ENCODE data around the gene MATN1.

The MATN1 gene

DNA sequence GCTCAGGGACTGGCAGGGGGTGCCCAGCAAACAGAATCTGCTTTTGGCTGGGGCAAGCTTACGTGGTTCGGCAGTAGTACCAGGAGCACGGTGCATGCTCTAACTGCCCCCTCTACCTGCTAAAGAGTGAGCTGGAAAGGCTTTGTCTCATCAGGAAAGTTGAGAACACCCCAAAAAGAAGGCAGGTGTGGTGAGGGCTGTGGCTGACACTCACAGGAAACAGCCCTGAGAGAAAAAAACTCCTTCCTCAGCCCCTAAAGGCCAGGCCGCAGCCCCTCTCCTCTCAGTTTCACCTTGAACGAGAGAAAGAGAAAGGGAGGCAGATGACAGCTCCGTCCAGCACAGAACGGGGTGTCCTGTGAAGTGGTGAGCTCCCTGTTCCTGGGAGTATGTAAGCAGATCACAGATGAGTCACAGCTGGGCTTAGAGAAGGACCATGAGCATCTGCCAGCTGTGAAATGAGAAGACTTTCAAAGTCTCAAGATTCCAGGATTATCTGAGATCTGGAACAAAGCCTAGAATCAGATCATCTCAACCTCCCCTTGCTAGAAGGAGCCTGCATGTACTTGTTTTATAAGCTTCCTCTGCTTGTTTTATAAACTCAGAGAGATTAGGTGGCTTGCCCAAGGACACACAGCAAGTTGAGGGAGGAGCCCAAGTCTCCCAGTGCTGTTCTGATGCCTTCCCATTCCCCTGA lies 20.8 kb upstream of the MATN1 start:
- DNase-seq, result no peak

DNA sequence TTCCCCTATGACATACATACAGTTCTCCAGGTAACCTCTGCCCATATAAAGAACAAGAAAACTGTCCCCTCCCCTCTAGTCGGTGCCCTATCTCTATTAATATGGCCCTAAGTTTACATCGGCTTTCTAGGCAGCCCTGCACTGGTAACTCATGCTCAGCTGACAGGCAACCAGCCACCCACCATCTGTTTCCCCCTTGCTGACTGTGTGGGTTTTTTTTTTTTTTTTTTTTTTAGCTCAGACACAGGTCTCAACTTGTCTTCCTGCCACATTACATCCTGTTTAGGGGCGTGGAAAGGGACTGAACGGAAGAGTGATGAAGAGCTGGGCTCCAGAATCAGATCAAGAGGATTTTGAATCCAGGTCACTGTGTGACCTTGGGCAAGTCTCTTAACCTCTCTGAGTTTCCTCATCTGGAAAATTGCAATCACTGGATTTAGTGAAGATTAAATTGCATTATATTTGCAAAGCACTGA lies 20.2 kb upstream of the MATN1 start:
- no peak for DNase-seq

- no peak for DNase-seq
These were observed 19.7 kb upstream of the MATN1 start for GRCh38 chr1:30742963-30743559.

DNA sequence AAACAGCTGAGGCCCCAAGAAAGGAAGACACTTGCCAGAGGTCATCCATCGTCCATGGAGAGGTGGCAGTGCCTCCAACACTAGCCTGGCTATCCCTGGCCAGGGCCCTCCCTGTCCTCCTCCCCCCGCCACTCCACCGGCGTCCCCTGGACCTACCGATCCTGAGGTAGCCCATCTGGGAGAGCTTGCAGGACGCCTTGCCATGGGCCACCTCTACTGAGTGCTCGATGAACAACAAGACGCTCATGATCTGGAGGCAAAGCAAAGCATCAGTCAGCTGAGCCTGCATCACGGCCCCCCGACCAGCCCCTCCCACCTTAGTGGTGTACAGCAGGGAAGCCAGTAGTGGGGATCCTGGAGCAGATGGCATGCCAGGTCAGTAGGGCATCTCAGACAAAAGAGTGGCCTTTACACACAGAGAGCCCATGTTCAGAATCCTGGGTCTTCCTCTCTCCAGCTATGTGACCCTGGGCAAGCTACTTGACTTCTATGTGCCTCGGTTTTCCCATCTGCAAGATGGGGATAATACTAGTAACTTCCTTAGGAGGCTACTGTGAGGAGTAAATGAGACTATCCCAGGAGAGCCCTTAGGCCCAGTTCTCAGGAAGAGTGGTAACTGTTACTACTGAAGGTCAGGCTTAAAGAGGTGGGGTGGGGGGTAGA lies 19.0 kb upstream of the MATN1 start:
- DNase-seq, result no peak

DNA sequence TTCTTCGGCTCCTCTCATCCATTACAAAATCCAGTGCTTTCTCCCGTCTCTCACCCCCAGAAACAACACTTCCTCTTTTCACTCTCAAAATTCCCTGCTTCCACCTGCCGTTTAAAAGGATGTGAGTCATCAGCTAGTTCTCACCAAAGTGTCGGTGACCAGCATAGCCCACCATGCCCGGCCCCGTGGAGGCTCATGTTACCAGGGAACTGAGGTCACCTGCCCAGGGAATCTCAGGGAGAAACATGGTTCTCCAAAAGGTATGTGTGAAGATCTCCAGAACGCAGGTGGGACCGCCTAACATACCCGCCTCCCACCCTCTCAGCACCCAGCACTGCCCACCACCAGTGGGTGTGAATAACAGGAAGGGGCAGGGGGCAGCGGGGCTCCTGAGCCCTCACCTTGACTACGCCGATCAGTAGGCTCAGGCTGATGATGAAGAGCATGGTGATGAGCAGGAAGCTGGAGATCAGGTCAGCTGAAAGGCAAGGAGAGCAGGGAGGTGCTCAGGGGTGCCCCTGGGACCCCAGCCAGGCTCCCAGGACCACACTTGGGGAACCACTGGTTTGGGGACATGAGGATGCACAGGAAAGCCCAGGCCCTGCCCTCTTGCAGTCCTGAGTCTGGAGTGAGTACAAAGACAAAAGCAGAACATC lies 18.0 kb upstream of the MATN1 start:
- DNase-seq, result no peak

GRCh38 chr1:30740251-30741238 lies 17.2 kb upstream of the MATN1 start:
- no peak for DNase-seq

- DNase-seq, result no peak
These were observed 16.2 kb upstream of the MATN1 start for GRCh38 chr1:30739601-30740000.

GRCh38 chr1:30738715-30739559 lies 15.6 kb upstream of the MATN1 start:
- no peak for DNase-seq

GRCh38 chr1:30738040-30738714 lies 14.8 kb upstream of the MATN1 start:
- no peak for DNase-seq

GRCh38 chr1:30737357-30738039 lies 14.1 kb upstream of the MATN1 start:
- no peak for DNase-seq

GRCh38 chr1:30735668-30736498 lies 12.5 kb upstream of the MATN1 start:
- DNase-seq, result no peak

- no peak for DNase-seq
These were observed 11.7 kb upstream of the MATN1 start for GRCh38 chr1:30735124-30735523.

DNA sequence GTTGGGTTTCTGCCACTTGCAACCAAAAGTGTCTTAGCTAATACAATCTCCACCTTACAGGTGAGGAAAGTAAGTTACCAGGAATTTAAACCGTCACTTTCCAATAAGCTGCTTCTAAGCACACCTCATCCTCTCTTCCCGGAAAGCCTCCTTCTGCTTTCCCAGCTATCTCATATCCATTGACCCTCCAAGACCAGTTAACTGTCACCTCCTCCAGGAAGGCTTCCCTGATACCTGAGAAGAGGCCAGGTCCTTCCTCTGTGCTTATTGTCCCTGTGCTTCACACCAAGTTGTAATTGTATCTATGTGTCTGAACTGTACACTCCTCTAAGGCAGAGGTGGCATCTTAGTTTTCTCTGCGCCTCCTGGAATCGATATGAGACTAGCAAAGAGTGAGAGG lies 11.2 kb upstream of the MATN1 start:
- DNase-seq, result no peak

GRCh38 chr1:30734106-30734505 lies 10.7 kb upstream of the MATN1 start:
- no peak for DNase-seq

DNA sequence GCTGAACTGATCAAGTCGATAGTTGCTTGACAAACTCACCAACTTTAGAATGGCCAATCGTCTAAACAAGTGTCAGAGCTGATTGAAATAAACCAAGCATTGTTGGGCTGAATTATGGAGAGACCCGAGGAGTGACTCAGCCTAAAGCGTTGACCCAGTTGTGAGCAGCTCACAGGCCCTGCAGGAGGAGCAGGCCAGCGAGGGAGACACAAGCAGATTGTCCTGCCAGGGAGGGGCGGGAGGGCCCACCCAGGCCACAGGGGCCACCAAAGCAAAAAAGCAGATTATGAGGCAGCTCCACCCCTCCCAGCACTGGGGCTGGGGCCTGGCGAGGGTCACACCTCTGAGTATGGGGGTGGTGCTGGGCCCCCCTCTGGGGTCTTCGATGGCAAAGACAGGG lies 10.1 kb upstream of the MATN1 start:
- DNase-seq, result no peak

DNA sequence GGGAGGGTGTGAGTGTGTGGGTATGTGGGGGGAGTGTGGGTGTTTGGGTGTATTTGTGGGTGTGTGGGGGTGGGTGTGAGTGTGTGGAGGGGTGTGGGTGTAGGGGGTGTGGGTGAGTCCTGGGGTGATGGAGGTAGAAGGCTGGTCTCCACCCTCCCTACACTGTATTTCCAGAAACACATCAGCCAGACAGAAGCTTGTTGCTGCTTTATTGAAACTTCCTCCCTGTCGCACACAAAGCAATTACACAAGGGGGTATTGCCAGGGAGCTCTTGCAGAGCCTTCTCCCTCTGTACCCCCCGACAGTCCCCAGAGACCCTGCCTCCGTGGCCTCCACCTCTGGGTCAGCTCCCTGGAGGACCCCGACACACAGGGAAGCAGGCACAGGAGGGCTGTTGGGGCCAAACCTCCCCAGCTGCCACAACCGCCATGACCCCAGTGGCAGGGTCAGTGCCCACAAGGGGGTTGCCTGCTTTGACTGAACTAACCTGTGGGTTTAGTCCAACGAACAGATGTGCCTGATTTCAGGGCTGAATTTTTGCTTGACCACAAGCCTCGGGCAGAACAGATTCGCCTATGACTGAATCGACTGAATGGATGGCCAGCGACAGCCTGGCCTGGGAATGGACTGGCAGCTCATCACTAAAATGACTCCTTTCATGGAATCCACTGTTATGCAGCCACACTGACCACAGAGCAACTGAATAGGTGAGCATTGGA lies 9.1 kb upstream of the MATN1 start:
- DNase-seq, result no peak

DNA sequence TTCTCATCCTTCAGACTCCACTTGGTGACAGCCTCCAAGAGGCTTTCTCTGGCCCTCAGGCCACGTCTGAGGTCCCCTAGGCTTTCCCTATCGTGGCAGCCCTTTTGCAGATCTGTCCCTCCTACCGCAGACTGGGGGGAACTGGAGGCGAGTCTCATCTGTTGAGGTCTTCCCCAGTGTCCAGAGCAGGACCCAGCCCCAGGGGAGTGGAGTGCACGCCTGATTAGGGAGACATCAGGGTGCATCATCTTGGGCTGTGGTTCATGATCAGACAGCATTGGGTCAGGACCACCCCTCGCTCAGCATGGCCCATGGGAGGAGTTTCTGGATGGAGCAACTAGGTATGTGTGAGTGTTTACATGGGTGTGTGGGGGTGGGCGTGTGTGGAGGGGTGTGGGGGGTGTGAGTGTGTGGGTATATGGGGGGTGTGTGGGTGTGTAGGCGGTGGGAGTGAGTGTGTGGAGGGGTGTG lies 8.5 kb upstream of the MATN1 start:
- DNase-seq, result no peak

GRCh38 chr1:30731109-30731805 lies 7.9 kb upstream of the MATN1 start:
- no peak for DNase-seq
